Upper lobe of right lung (tissue), 1 donor: Measurements from ENCODE around the gene RIPOR1. TPM values are rescaled to one million over a fixed set of nuclear protein-coding genes. Genes with fewer than 3 reads are reported as not detected.

Experiments used
- ATAC-seq: fragments of 200-7000 bp; cut with Tn5 transposase; one replicate; pipeline ENCODE4 v1.9.1; 2020; ENCODE audit warnings: mild to moderate bottlenecking, moderate library complexity
- DNase-seq: peaks from one replicate; pipeline ENCODE4 v3.0.0-alpha.2; 2020
- H3K27ac ChIP-seq: fragments of 200-600 bp; one replicate; pipeline ENCODE4 v1.8.0; 2022
- H3K27me3 ChIP-seq: fragments of 200-600 bp; one replicate; pipeline ENCODE4 v1.8.0; 2022; ENCODE audit warnings: mild to moderate bottlenecking
- H3K36me3 ChIP-seq: fragments of 200-600 bp; one replicate; pipeline ENCODE4 v1.8.0; 2022
- H3K4me1 ChIP-seq: fragments of 200-600 bp; one replicate; pipeline ENCODE4 v1.8.0; 2022
- H3K4me3 ChIP-seq: fragments of 200-600 bp; one replicate; pipeline ENCODE4 v1.8.0; 2022; ENCODE audit warnings: mild to moderate bottlenecking
- H3K9me3 ChIP-seq: fragments of 200-600 bp; one replicate; pipeline ENCODE4 v1.8.0; 2022
- CTCF ChIP-seq: fragments of 200-600 bp; IDR thresholded peaks from one replicate; pipeline ENCODE4 v1.8.0; 2022; ENCODE audit warnings: antibody characterized with exemption
- intact Hi-C: fragments of 100-400 bp; cut with DNase I; formaldehyde crosslinking; loops from one replicate; pipeline ENCODE4 v1.11.0; 2022
- total RNA-seq: library from RNA; stranded (reverse); fragmentation: NEBNext Ultra II Directional; extraction: Animal tissue kit (Norgen Biotek cat#: 25700); gene quantifications from one replicate; pipeline ENCODE4 v1.2.1, GENCODE V29; 2021
- donor health status: DM: no; HTN: yes; CAD: no; lungs with severe emphysema.

Gene RIPOR1
- total RNA-seq, 1 donor from 2014 or later, result 133 TPM

- peak overlapping the region; percentile 48 for H3K27ac ChIP-seq
These were observed 19.0 kb downstream of the RIPOR1 start for GRCh38 chr16:67547423-67548264.

GRCh38 chr16:67548265-67549126, 19.9 kb downstream of the RIPOR1 start:
- H3K36me3 ChIP-seq, result peaks cover 42% of the 10 kb centered on the region
- no peak overlapping the region for H3K4me3 ChIP-seq
- intact Hi-C loops, result no loop called here
- H3K4me1 ChIP-seq, result peaks cover 36% of the 10 kb centered on the region
- TF ChIP-seq CTCF, result no peak
- H3K27ac ChIP-seq, result no peak overlapping the region
- ATAC-seq (no peak), DNase-seq (peak; percentile 61)
- H3K9me3 ChIP-seq, result no peaks in the 10 kb centered on the region
- no peaks in the 10 kb centered on the region for H3K27me3 ChIP-seq

More at GRCh38 chr16:67547423-67548264, 19.0 kb downstream of the RIPOR1 start:
- H3K4me1 ChIP-seq, result peaks cover 36% of the 10 kb centered on the region
- DNase-seq, result peak; percentile 61
- ATAC-seq, result no peak
- no peaks in the 10 kb centered on the region for H3K9me3 ChIP-seq
- intact Hi-C loops, result no loop called here
- no peak for TF ChIP-seq CTCF
- no peaks in the 10 kb centered on the region for H3K27me3 ChIP-seq
- no peak overlapping the region for H3K4me3 ChIP-seq
- H3K36me3 ChIP-seq, result peaks cover 50% of the 10 kb centered on the region

- Histone ChIP-seq H3K4me3 (no peak overlapping the region), H3K36me3 (peaks cover 35% of the 10 kb centered on the region), H3K27ac (no peak overlapping the region), H3K27me3 (no peaks in the 10 kb centered on the region), H3K9me3 (no peaks in the 10 kb centered on the region), H3K4me1 (peaks cover 30% of the 10 kb centered on the region)
- DNase-seq, result no peak
- intact Hi-C loops, result no loop called here
- no peak for TF ChIP-seq CTCF
- no peak for ATAC-seq
These were observed 20.6 kb downstream of the RIPOR1 start for GRCh38 chr16:67549240-67549639.

- DNase-seq, result no peak
- Histone ChIP-seq H3K4me3 (no peak overlapping the region), H3K36me3 (peaks cover 29% of the 10 kb centered on the region), H3K4me1 (peaks cover 26% of the 10 kb centered on the region), H3K27me3 (no peaks in the 10 kb centered on the region), H3K27ac (no peak overlapping the region), H3K9me3 (no peaks in the 10 kb centered on the region)
- ATAC-seq, result no peak
- no peak for TF ChIP-seq CTCF
- intact Hi-C loops, result no loop called here
These were observed 21.3 kb downstream of the RIPOR1 start for GRCh38 chr16:67549936-67550335.

GRCh38 chr16:67551091-67551490, 22.5 kb downstream of the RIPOR1 start:
- DNase-seq (no peak), ATAC-seq (no peak)
- Histone ChIP-seq H3K9me3 (no peaks in the 10 kb centered on the region), H3K4me1 (peaks cover 36% of the 10 kb centered on the region), H3K4me3 (no peak overlapping the region), H3K27ac (no peak overlapping the region), H3K36me3 (peaks cover 17% of the 10 kb centered on the region), H3K27me3 (no peaks in the 10 kb centered on the region)
- intact Hi-C loops, result no loop called here
- TF ChIP-seq CTCF, result no peak
